ENCODE results near the gene GJA5.

GJA5 gene

DNA sequence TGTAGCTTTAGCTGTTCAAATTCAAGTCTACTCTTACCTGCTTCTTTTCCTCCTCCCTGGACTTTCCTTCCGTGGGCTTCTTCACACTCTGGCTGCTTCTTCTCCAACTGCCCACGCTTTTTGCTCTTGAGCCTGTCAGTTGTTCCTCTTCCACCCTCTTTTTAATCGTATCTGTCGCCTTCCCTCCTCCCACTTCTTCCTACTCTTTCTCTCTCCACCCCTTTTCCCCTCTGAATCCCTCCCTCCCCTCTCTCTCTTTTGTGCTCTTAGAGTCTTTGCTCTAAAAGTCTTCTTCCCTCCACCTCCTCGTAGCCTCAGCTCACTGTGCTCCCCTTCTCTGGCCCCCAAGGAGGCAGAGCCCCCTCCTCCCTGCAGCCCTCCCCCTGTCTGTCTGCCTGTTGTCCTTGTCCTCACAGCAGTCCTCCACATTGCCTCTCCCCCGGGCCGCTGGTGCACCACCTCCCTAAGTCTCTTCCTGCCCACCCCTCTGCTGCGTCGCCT lies 12.9 kb upstream of the GJA5 start:
- H3F3A ChIP-seq (ENCODE audit: insufficient read depth) = no peaks in the 10 kb centered on the region
- no peak for TF ChIP-seq EZH2phosphoT487 (conservative IDR thresholded peaks at IDR 0.05; ENCODE audit: low read length)
- TF ChIP-seq, protein P1, sequence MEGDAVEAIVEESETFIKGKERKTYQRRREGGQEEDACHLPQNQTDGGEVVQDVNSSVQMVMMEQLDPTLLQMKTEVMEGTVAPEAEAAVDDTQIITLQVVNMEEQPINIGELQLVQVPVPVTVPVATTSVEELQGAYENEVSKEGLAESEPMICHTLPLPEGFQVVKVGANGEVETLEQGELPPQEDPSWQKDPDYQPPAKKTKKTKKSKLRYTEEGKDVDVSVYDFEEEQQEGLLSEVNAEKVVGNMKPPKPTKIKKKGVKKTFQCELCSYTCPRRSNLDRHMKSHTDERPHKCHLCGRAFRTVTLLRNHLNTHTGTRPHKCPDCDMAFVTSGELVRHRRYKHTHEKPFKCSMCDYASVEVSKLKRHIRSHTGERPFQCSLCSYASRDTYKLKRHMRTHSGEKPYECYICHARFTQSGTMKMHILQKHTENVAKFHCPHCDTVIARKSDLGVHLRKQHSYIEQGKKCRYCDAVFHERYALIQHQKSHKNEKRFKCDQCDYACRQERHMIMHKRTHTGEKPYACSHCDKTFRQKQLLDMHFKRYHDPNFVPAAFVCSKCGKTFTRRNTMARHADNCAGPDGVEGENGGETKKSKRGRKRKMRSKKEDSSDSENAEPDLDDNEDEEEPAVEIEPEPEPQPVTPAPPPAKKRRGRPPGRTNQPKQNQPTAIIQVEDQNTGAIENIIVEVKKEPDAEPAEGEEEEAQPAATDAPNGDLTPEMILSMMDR (IDR thresholded peaks at IDR 0.05; ENCODE audit: insufficient read depth, low read length, poor library complexity, severe bottlenecking) = no peak
- H2AFZ ChIP-seq (ENCODE audit: low read depth, low read length, severe bottlenecking) = no peak overlapping the region
- no peaks in the 10 kb centered on the region for H3K79me2 ChIP-seq (ENCODE audit: insufficient read depth, low read length)
- no peaks in the 10 kb centered on the region for H3K9me2 ChIP-seq (replicated peaks; ENCODE audit: insufficient read depth, low read length)
- no peak overlapping the region for H3K9ac ChIP-seq (ENCODE audit: low read length)
- no peaks in the 10 kb centered on the region for H3K36me3 ChIP-seq (ENCODE audit: low read length)
- H3K27me3 ChIP-seq (ENCODE audit: low read length) = no peaks in the 10 kb centered on the region
- no peak overlapping the region for H3K27ac ChIP-seq (ENCODE audit: low read depth, low read length)
- H3K4me2 ChIP-seq (ENCODE audit: low read depth, low read length, poor library complexity, severe bottlenecking) = no peak overlapping the region
- H3K4me3 ChIP-seq (ENCODE audit: insufficient read depth, low read length, poor library complexity, severe bottlenecking) = no peak overlapping the region
- H3K9me3 ChIP-seq (ENCODE audit: insufficient read depth, low read length) = no peaks in the 10 kb centered on the region
- no peaks in the 10 kb centered on the region for H4K20me1 ChIP-seq (ENCODE audit: low read depth, low read length)

DNA sequence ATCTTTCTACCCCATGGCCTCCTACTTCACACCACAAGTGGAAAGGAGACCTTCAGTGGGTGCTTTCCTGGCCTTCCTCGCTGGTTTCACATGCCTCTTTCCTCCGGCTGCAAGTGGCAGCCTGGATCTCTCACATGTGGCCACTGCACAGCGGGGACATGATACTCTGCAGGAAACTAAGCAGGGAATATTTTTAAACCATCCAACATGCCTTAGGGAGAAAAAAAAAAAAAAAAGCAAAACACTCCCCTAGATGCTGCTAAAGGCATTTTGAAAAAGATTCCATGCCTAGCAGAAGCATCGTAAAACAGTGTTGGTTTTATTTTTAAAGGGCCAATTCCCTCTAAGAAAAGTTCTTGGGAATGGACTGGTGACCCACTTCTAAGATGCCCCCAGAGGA lies 12.2 kb upstream of the GJA5 start:
- Histone ChIP-seq H3K9ac (ENCODE audit: low read length) (no peak overlapping the region), H3K27me3 (ENCODE audit: low read length) (no peaks in the 10 kb centered on the region), H3K36me3 (ENCODE audit: low read length) (no peaks in the 10 kb centered on the region), H3K9me3 (ENCODE audit: insufficient read depth, low read length) (no peaks in the 10 kb centered on the region), H3K27ac (ENCODE audit: low read depth, low read length) (no peak overlapping the region), H2AFZ (ENCODE audit: low read depth, low read length, severe bottlenecking) (no peak overlapping the region), H3K4me3 (ENCODE audit: insufficient read depth, low read length, poor library complexity, severe bottlenecking) (no peak overlapping the region), H3K9me2 (replicated peaks; ENCODE audit: insufficient read depth, low read length) (no peaks in the 10 kb centered on the region), H3F3A (ENCODE audit: insufficient read depth) (no peaks in the 10 kb centered on the region), H3K79me2 (ENCODE audit: insufficient read depth, low read length) (no peaks in the 10 kb centered on the region), H4K20me1 (ENCODE audit: low read depth, low read length) (no peaks in the 10 kb centered on the region), H3K4me2 (ENCODE audit: low read depth, low read length, poor library complexity, severe bottlenecking) (no peak overlapping the region)
- no peak for TF ChIP-seq EZH2phosphoT487 (conservative IDR thresholded peaks at IDR 0.05; ENCODE audit: low read length)

DNA sequence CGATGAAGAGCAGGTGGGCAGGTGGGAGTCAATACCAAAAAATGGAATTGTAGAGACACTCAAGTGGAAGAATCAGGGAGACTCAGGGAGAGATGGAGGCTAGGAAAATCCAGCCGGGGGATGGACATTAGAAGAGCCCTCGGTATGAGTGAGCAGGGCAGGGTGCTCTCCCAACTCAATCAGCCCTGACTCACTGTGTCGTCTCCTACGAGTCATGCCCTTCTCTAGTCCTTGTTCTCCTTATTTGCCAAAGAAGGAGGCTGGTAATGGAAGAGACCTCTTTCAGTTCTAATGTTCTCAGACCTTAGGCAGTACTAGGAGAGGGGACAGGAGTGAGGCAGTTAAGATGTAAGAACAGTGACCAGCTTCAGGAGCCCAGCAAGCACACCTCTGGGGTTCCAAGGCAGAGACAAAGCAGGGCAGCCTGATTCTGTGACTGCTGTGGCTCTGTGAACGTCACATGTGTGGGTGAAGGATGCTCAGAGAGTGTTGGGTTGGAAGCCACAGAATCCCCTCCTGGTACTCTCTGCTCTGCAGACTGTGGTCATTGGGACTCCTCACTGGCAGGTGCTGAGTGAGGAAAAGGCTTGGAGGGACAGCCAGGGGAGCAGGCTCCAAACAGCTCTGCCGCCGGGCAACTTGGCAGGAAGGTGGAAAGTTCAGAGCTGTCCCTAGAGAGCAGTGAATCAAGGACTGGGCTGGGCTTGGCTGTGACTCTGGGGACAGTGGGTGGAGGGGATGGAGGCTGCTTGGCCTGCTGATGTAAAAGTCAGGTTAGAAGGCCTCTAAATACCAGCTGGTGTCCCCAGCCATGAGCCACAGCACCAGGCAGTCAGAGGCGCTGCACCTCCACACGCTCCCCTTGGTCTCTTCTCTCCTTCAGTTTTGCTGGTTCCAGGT lies 11.1 kb upstream of the GJA5 start:
- Histone ChIP-seq H2AFZ (ENCODE audit: low read depth, low read length, severe bottlenecking) (no peak overlapping the region), H3K9me2 (replicated peaks; ENCODE audit: insufficient read depth, low read length) (no peaks in the 10 kb centered on the region), H3K4me2 (ENCODE audit: low read depth, low read length, poor library complexity, severe bottlenecking) (no peak overlapping the region), H3K9ac (ENCODE audit: low read length) (no peak overlapping the region), H3K36me3 (ENCODE audit: low read length) (no peaks in the 10 kb centered on the region), H3K4me3 (ENCODE audit: insufficient read depth, low read length, poor library complexity, severe bottlenecking) (no peak overlapping the region), H4K20me1 (ENCODE audit: low read depth, low read length) (no peaks in the 10 kb centered on the region), H3F3A (ENCODE audit: insufficient read depth) (no peaks in the 10 kb centered on the region), H3K27ac (ENCODE audit: low read depth, low read length) (no peak overlapping the region), H3K9me3 (ENCODE audit: insufficient read depth, low read length) (no peaks in the 10 kb centered on the region), H3K27me3 (ENCODE audit: low read length) (no peaks in the 10 kb centered on the region), H3K79me2 (ENCODE audit: insufficient read depth, low read length) (no peaks in the 10 kb centered on the region)
- TF ChIP-seq, protein P1 (IDR thresholded peaks at IDR 0.05; ENCODE audit: insufficient read depth, low read length, poor library complexity, severe bottlenecking) = no peak
- no peak for TF ChIP-seq EZH2phosphoT487 (conservative IDR thresholded peaks at IDR 0.05; ENCODE audit: low read length)

DNA sequence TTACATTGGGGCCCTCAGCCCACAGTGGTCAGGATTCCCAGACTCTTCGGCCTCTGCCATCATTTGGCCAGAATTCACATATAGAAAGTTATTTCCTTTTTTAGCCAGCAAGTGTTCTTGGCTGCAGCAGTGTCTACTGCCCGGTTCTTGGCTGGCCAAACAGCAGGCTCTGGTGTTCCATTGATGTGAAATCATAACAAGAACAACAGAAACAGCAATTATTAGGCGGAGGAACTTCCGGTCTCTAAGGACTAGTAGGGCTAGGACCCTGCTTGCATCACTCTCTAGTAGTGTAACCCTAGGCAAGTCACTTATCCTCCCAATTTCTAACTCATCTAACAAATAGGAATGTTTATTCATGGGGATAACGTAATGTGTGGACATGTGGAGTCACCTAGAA lies 8.7 kb upstream of the GJA5 start:
- Histone ChIP-seq H2AFZ (ENCODE audit: low read depth, low read length, severe bottlenecking) (no peak overlapping the region), H3K4me2 (ENCODE audit: low read depth, low read length, poor library complexity, severe bottlenecking) (no peak overlapping the region), H3K36me3 (ENCODE audit: low read length) (no peaks in the 10 kb centered on the region), H3K9me2 (replicated peaks; ENCODE audit: insufficient read depth, low read length) (no peaks in the 10 kb centered on the region), H4K20me1 (ENCODE audit: low read depth, low read length) (no peaks in the 10 kb centered on the region), H3K9me3 (ENCODE audit: insufficient read depth, low read length) (no peaks in the 10 kb centered on the region), H3K27ac (ENCODE audit: low read depth, low read length) (no peak overlapping the region), H3K27me3 (ENCODE audit: low read length) (no peaks in the 10 kb centered on the region), H3F3A (ENCODE audit: insufficient read depth) (no peaks in the 10 kb centered on the region), H3K79me2 (ENCODE audit: insufficient read depth, low read length) (no peaks in the 10 kb centered on the region), H3K9ac (ENCODE audit: low read length) (no peak overlapping the region), H3K4me3 (ENCODE audit: insufficient read depth, low read length, poor library complexity, severe bottlenecking) (no peak overlapping the region)
- TF ChIP-seq, protein P1 (IDR thresholded peaks at IDR 0.05; ENCODE audit: insufficient read depth, low read length, poor library complexity, severe bottlenecking) = no peak
- no peak for TF ChIP-seq EZH2phosphoT487 (conservative IDR thresholded peaks at IDR 0.05; ENCODE audit: low read length)
